GM18498 (cell line): ENCODE measurements around the gene OBSL1.

Experiments
- ATAC-seq: cut with Tn5 transposase; IDR thresholded peaks from one replicate; pipeline ENCODE4 v1.9.1; 2021; ENCODE audit warnings: mild to moderate bottlenecking, moderate library complexity; ENCODE audit not compliant: unreplicated experiment

OBSL1 gene

DNA sequence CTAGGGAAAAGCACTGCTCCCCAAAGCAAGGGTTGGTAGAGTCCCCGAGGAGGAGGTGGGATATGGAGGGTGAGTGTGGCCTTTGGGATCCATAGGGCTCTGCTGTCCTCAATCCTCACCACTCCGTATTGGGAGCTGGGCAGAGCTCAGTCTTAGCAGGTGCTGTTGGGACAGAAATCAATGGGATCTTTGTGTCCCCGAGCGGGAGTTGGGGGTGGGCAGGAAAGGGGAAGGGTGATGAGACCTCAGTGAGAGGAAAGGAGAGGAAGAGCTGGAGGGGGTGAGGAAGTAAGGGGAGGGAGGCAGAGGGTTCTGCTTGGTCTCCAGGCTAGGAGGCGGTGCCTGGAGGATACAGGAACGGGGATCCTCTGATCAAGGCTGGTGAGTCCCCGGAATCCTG is 54.5 kb downstream of the OBSL1 start:
- no peak for ATAC-seq

DNA sequence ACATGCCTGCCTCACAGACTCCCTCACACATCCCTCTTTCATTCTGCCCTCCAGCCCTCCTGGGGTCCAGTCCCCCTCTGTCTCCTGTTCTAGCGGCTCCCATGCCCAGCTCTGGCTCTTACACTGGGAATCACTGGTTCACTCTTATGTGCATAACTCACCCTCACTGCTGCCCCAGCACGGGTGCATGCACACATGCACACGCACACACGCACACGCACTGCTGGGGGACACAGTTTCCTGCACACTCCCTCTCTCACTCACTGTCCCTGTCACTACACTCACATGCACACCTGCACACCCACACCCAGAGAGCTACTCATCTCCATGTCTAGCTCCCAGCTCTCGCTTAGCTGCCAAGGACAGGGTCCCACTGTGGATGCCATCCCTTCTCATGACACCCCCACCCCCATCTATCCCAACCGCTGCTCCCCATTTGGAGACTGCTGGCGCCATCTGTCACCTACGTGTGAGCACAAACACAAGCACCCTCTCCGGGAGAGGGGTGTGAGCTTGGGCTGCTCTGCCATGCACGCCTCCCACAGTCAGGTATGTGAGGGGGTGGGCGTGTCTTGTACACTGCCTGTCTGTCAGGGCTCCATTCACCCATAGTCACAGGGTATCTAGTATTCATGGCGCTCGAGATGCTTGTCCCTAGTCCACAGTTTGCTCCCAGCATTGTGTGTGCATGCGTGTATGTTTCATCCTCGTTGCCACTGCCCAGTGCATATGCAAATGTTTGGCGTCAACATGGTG is 55.3 kb downstream of the OBSL1 start:
- ATAC-seq = no peak

DNA sequence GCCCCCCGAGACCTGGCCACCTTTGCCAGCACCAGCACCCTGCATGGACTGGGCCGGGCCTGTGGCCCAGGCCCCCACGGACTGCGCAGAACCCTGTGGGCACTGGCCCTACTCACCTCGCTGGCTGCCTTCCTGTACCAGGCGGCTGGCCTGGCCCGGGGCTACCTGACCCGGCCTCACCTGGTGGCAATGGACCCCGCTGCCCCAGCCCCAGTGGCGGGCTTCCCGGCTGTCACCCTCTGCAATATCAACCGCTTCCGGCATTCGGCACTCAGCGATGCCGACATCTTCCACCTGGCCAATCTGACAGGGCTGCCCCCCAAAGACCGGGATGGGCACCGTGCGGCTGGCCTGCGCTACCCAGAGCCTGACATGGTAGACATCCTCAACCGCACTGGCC is 56.5 kb downstream of the OBSL1 start:
- ATAC-seq = no peak

DNA sequence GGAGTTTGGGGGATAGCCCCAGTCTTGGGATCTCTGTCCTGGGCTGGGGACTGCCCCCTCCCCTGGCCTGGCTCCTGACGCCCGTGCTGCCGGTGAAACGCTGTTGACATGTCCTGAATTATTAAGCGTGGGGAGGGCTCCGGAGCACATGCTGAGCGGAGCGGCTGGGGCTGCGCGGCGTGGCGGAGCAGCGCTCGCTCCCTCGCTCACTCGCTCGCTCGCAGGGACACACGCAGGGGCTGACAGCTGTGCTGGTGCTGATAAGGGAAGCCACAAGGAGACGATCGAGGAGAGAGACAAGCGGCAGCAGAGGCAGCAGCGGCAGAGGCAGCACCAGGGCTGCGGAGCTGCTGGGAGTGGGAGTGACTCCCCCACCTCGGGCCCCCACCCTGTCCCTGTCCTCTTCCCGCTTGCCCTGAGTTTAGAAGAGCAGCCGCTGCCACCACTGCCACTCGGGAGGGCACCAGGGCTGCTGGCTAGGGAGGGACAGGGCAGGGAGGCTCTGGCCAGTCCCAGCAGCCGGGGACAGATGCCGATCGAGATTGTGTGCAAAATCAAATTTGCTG is 57.1 kb downstream of the OBSL1 start, which contains the start of gene ASIC4:
ASIC4 (plus strand) TSS at position 287 of the 566 bp plus-strand sequence; CDS start at position 530, 243 bp downstream.
- ATAC-seq = no peak

DNA sequence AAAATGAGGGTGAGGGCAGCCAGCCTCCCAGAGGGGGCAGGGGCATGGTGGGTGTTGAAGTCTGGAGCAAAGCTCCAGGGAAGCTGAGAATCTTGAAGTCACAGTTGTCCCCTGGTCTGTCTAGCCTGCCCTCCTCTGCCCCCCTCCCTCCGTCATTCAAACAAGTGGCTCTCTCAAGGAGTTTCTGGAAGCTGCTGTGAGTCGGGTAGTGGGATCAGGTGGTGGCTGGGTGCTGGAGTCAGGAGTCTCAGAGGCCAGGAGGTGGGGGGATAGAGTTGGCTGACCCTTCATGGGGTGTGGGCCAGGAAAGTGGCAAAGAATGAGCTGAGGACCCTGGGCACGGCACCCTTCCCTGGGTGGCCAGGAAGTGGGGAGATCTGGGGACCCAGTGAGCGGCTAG is 57.6 kb downstream of the OBSL1 start:
- ATAC-seq = no peak

DNA sequence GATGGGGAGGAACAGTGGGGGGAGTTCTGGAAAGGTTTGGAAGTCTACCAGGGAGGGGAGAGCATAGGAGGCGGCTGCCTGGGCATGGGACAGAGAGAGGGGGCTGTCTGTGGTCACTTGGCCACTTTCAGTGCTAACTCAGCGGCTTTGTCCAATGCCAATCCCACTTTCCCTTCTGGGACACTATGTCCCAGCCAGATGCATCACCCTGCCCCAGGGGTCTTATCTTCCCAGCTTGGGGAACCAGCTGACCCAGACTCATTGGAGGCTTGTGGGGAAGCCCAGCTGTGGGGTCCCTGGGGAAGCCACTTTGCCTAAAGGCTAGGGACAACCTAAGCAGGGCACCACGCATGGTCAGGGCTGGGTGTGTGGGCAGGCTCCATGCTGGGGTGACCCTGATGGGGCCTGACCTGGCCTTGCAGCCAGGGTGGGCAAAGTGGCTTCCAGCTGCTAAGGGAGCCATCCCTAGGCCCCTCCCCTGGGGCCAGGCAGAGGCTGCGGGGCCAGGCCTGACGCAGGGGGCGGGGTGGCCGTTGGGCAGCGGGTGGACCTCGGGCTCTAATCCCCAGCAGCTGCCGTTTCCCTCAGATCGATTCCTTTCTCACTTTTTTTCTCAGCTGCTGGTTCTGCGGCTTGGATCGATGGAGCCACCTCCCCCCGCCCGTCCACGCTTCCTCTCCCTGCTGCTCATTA is 58.7 kb downstream of the OBSL1 start:
- no peak for ATAC-seq

DNA sequence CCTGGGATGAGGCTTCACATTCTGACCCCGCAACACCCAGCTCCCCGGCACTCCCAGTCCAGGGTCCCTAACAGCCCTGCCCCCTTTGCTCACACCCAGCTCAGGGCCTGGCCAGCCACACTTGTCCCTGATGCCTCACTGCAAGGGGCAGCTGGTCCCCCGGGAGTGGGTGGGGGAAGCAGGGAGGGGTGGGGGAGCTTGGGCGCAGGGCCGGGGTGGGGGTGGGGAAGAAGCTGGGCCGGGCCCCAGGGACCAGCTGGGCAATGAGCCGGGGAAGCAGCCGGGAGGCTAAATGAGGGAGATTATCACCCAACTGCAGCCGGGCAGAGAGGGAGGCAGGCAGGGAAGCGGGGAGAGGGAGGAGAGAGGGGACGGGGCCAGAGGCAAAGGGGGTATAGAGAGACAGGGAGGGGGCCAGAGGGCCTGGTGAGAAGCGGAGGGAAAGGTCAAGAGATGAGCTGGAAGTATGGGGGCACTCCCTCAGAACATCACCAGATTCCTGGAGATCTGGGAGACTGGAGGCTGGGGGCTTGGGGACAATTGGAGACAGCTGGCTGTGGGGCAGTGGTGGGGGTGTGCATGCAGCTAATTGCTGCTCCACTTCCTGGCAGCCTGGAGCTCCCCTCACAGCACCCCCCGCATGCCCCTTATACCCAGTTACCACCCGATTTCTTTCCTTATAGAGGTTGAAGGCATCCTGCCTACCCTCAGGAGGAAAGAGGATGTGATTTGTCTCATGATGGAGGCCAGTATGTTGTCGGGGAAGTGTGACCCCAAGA is 59.6 kb downstream of the OBSL1 start:
- ATAC-seq = no peak

DNA sequence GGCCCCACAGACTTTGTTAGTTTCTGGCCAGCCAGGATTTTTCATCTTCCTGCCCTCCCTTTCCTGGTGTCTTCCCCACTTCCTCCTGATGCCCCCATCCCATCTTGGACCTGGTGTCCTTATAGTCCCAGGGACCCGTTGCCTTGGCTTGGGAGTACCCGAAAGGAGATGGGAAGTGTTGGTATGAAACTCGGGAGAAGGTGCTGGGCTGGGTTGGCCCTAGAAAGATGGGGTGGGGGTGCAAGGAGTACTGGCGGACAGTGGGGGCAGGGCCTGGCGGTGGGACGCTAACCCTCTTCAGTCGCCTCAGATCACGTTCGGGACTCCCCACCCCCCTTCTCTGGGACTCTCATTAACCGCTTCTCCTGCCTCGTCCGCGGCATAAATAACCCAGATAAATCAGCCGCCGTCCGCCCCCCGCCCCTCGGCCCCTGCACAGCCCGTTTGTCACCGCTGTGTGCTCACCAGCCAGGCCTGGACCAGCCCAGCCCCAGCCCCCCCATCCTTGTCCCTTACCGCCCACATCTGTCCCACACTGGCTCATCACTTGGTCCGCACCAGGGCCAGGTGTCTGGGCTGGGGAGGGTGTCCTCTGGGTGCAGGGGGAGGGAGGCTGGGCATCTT is 60.7 kb downstream of the OBSL1 start:
- no peak for ATAC-seq

DNA sequence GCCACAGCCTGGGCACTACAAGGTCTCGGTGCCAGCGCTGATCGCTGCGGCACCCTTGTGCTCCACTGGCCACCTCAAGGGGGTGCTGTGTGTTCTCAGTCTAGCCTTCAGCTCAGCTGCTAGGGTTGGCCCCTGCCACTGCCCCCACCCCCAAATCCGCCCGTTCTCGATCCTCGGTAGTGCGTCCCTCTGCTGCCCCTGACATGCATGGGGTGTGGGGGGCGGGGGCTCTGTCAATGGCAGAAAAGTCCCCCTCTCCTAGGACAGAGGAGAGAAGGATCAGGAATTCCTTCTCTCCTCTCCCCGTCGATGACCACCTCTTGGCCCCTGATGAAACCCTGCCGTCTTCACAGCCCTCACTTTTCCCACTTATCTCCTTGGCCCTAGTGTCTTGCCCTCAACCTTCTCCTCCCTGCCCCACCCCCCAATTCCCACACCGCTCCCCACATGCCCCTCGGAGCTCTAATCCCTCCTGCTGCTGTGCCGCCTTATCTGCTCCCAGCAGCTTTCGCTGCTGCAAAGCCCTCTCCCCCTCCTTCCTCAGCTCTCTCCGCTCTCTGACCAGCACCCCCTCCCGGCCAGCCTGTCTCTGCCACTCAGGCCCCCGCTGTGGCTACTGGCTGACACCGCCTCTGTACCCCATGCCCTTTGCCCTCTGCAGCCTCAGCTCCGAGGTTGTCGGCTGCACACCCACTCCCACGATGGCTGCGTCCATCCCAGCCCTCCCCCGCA is 61.4 kb downstream of the OBSL1 start:
- ATAC-seq = peak; percentile 60

DNA sequence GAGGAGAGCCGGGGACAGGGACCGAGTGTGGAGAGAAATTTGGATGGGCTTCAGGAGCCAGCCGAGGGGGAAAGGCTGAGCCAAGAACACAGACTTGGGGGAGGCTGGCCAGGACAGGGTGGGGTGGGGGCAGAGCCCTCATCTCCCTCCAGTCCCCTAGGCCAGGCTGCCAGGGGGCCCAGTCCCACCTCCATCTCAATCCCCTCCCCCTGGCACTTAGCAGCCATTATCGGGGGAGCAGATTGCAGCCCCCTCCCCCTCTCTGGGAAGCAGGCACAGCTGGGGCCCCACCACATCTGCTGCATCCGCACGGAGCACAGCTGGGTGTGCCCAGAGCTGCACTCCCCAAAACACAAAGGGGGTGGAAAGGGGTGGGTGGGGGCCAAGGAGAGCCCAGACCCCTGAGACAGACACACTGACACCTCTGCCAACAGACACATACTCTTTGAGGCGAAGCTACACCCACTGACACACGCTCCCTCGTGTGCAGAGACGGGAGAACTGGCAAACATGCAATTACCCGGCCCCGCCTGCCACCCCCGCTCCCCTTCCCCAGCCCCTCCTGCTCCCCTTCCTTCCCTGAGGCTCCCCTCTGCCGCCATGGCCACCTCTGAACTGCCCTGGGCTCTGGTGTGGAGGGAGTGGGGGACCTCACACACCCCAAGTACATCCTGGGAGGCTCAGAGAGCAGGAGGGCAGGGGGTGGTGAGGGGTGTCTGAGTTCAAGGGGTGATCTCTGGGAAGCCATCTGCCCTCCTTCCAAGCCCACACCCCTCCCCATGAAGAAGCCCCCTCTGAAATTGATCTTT is 62.2 kb downstream of the OBSL1 start:
- peak; percentile 17 for ATAC-seq

DNA sequence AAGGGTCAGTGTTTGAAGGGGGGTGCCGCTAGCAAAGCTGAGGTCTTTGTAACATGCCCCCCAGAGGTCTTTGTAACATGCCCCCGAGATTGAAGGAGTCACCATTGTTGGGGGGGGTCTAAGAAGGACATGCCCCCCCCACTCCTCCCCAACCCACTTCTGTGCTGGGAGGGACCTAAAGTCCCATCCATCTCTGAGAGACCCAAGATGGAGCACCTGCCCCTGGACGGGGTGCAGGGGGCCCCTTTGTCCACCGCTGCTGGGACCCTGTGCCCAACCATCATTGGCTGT is 63.0 kb downstream of the OBSL1 start:
- ATAC-seq = no peak

DNA sequence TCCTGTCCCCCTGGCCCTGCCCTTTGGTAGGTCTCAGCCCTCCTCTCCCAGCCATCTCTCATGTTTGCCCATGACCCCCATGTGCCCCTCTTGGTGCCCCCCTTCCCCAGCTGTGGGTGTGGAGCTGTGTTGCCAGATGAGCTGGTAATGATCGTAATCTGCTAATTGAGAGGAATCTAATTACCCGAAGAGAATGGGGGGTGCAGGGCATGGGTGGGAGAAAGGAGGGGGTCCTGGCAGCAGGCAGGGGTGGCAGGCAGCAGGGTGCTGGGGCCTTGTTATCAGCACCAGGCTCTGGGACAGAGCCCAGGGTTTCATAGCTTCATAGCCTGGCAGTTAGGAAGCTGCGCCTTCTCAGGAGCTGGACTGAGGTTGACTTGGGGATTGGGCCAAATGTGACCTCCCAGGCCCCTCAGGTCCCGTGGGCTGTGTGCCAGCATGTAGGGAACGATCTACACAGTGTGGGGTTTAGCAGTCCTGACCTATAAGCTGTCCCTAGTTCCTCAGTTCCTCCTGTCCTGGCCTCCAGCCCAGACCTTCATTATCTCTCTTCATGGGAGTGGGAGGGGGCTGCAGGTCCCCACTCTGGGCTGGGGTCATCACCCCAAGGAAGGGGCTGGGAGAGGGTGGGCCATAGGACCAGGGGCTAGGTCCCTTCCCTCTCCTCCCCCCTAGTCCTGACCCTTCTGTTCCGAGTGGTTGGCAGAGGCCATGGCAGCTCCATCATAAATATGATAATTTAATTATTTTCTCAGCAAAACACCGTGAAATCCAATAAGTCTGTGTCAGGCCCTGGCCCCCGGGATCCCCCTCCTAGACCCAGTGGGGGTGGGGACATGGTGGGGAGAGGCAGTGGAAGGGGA is 63.5 kb downstream of the OBSL1 start:
- no peak for ATAC-seq

DNA sequence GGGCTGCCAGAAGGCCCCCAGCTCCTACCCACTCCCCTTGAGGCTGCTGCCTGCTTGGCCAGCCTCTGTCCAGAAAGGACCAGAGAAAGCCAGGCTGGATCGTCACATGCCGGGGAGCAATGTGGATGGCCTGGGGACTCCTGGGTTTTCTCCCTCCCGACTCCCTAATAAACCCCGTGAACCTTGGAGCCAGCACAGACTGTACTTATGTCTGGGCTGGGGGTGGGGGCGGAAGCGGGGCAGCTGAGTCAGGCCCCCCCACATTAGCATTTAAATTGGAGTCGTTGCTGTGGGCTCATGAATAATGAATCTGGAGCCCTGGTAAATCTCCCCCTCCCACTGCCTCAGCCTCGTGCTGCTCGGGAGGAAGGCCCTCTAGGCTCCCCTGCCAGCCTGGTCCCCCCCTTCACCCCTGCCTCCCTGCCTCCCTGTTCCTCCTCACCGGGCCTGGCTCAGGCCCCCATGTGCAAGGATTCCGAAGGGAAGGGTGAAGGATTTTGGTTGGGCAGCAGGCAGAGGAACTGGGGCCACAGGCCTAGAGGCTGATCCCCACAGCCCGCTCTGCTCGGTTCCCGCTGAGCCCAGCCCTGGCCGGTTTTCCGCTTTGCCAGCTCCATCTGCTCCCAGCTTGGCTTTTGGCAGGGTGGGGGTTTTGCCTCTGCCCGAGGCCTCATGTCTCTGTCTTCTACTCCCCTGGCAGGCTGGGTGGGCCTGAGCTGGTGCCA is 64.4 kb downstream of the OBSL1 start:
- no peak for ATAC-seq

DNA sequence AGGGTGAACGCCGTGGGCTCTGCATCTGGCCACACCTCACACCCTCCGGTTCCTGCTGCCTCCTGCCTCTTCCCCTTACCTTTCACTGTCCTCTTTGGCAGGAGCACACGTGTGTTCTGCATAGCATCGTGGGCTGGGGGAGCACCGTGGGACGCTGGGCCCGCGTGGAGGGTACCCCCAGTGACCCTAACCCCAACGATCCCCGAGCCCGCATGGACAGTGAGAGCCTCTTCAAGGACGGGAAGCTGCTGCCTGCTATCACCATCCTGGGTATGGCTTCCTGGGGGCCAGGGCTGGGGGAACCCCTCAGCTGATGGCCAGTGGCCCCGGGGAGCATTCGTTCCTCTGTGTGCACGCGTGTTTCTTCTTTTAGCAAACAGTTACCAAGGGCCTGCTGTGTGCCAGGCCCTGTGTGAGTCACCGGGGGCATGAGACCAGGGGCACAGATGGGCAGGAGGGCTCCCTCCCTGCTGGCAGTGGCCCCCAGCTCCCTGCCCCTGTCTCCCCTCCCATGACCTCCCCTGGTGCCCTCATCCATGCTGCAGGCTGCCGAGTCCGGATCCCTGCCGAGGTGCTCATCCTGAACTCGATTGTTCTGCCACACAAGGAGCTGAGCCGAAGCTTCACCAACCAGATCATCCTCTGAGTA is 65.1 kb downstream of the OBSL1 start:
- ATAC-seq = no peak

DNA sequence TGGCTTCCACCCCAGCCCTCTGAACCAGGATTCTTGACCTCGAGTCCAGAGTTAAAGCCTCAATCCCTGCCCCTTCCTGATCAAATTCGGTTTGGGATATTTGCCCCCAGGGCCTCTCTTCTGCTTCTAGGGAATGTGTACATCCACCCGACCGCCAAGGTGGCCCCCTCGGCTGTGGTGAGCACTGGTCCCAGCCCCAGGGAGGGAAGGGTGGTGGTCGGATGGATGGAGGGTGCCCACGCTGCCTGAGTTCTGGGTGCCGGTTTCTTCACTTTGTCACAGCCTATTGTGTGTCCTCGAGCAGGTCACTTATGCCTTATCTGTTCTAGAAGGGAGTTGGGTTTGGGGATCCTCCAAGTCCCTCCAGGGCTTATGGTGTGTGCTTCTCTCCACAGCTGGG is 65.8 kb downstream of the OBSL1 start:
- ATAC-seq = no peak

DNA sequence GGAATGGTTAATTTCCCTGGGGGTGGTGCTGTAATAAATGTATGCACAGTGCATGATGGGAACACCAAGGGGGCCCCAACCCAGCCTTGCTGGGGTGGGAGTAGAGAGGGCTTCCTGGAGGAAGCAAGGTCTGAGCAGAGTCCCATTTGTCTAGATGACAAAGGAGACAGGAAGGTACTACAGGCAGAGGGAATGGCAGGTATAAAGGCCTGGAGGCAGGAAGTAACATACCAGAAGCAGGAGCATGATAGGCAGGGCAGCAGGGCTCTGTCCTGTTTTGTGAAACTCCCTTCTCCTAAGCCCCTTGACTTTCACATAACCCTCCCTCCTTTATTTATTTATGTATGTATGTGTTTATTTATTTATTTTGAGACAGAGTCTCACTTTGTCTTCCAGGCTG is 68.7 kb downstream of the OBSL1 start:
- no peak for ATAC-seq

DNA sequence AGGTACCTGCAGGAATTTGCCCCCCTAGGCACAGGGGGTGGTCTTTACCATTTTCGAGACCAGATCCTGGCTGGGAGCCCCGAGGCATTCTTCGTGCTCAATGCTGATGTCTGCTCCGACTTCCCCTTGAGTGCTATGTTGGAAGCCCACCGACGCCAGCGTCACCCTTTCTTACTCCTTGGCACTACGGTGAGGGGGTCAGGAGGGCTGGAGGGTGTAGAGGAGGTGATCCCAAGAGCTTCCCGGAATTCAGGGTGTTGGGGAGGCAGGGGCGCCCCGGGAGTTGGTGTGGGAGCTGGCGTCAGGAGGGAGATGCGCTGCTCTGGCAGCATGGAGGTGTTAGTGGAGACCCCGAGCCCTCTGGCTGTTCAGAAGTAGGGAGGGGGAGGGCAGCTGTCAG is 69.5 kb downstream of the OBSL1 start:
- ATAC-seq = no peak
